ENCODE results near the gene GTF2H2C.
"Not testable (repeated sequence)": the region's sequence is repeated elsewhere in the genome, so short reads cannot be mapped to it uniquely, and the experiment has no call there.

GTF2H2C gene

DNA sequence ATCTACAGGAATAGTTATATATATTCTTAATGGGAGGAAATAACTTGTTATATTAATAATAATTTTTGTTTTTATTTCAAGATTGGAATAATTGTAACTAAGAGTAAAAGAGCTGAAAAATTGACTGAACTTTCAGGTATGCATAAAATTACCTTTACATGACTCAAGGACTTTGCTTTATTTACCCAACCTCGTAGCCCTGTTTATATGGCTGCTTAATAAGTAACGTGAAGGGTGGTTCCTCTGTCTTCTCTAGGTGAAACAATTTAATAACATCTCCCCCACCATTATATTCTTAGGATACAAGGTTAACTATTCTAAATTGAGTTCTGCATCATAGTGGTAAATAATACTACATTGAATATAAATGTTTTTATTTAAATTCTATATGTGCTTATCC lies 8.1 kb downstream of the GTF2H2C start:
- not testable (repeated sequence) for DNase-seq

DNA sequence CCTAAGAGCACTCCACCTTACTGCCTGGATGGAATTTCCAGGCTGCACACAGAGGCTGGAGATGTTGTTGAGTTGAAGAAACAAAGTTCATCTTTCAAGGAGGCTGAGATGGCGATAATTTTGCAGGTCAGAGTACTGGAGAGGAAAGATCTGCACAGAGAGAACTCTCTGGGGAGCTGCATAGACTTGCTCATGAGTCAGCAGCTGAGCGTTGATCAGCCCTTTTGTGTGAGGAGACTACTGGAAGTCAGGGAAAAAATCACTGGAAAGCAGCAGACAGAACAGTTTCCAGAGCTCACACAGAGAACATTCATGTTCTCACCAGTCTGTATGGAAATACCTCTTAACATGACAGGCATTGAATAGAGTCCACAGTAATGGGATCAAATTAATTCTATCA lies 23.4 kb downstream of the GTF2H2C start:
- DNase-seq: not testable (repeated sequence)

DNA sequence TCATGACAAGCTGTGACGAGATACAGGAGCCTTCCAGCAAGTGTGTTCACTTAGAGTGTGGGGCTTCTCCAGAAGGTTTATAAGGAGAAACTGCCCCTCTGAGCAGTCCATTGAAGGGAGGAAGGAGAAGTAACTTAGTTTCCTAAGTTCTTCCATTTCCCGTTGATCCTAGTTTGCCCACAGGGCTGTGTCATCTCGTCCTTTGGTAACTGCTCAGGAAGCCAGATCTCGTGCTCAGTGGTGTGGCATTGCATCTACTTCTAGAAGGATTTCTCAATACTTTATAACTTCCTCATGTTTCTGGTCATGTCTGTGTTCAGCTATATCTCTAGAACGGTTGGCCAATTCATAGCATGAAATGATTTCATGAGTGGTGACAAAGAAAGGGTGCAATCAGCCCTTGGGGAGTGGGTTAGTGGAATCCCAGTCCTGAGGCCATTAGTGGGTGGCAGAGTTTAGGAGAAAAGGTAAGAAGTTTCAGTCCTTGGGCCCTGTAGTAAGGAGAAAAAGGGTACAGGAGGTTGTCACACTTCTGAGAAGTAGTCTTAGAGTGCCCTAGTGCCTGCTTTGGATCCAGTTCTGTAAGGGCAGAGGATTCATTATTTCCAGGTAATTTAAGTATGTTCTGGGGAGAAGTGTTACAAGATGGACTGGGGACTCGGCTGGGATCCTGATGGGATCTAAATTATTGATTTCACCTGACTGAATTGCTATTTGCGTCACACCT lies 36.3 kb downstream of the GTF2H2C start:
- DNase-seq: not testable (repeated sequence)

DNA sequence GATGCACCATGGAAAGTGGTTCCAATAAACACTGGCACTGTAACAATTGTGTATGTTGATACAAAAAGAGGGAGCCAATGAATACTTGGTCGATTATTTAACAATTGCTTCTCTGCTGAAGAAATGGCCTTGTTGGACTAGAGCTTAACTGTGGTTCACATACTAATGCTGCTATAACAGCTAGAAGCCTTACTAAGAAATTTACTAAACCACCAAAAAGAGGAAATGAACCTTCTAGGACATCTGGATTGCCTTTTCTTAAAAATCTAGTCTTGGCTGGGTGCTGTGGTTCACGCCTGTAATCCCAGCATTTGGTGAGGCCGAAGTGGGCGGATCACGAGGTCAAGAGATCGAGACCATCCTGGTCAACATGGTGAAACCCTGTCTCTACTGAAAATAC lies 42.0 kb downstream of the GTF2H2C start:
- not testable (repeated sequence) for DNase-seq

DNA sequence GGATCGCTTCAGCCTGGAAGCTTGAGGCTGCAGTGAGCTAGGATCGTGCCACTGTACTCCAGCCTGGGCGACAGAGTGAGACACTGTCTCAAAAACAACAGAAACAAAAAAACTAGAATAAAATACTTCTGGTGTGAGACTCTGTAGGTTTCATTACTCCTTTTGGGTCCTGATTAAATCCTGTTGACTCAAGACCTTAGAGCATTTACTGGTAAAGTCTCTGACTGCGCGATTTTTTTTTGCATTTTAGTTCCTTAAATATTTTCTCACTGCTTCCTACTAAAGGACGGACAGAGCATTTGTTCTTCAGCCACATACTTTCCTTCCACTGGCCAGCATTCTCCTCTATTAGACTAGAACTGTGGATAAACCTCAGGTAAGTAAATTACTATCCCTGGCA lies 46.8 kb downstream of the GTF2H2C start:
- not testable (repeated sequence) for DNase-seq

DNA sequence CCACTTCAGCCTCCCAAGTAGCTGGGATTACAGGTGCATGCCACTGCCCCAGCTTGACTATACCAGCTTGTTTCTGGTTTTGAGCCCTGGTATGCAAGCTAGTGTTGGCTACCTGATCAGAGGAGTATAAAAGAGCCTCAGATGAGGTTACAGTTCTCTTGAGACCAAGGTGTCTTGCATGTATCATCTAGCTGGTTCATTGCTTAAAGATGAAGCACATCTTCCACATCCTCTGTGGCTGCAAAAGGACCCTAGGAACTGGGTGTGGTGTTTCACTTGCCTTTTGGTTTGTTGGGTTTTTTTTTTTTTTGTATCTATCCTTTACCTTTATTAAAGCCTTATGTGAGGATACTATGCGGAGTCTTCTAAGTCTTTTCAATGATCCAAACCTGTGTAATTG lies 47.8 kb downstream of the GTF2H2C start:
- not testable (repeated sequence) for DNase-seq

DNA sequence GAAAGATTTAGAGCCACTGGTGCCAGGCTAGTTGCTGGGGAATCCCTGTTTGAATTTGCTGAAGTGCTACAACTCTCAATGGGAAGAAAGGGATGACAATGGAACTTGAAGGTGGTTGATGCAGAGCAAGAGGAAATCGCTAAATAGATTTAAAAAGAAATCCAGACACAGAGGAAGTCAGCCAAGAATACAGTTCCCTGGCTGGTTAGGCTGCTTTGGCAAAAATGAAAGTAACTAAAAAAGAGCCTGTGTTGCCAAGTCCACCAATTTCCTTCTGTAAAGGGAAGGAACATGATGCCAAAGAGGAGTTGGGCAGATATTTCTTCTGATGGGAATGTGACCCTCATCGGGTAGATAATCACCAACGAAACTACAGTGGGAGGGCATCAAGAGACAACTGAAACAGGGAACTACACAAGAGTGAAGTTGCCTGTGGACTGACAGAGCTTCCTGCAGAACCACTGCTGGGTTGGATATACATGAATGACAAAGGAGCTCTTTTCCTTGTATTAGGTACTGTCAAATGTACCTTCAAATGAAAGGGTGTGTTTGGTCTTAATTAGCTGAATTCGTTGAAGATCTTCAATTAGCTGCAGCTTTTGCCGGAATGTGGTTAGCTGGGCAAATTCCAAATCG lies 49.0 kb downstream of the GTF2H2C start:
- DNase-seq: not testable (repeated sequence)

DNA sequence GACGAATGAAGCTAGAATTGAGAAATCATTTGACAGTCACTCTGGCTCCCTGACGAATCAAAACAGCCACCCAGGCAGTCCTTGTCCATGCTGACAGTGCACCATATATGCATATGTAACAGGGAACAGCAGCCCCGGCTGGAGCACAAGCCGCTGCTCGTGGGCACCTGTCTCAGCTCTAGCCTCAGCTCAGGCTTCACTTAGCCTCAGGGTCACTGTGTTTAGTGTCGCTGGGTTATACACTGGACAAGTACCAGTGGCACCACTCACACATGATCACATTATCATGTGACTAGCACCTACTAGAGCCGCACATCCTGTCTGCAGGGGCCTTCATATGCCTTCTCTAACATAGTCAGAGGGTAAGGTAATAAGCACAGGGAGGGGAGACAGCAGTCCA lies 54.9 kb downstream of the GTF2H2C start:
- not testable (repeated sequence) for DNase-seq

DNA sequence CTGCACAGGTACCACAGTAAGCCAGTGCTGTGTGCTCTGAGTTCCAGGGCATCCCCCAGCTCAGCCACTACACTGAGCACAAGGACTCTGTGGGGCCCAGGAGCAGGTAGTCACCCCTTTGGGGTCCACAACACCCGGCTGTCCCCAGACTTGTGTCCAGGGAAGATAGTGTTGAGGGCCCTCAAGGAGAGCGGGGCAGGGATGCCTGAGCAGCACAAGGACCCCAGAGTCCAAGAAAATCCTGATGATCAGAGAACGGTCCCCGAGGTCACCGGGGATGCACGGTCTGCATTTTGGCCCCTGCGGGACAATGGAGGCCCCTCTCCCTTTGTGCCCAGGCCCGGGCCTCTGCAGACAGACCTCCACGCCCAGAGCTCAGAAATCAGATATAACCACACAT lies 71.9 kb downstream of the GTF2H2C start:
- DNase-seq: not testable (repeated sequence)
